Bladder microvascular endothelial cell (primary cell): Measurements from ENCODE around the gene ARID2. TPM values are rescaled to one million over a fixed set of nuclear protein-coding genes. Genes with fewer than 3 reads are reported as not detected.

Experiments used
- total RNA-seq: library from RNA; depleted of rRNA; stranded (reverse); fragments of >200 nt; gene quantifications from 2 replicates; pipeline ENCODE4 v1.2.3, GENCODE V29; 2014

The ARID2 gene
- total RNA-seq, result 8.1 and 26.5 TPM in 2 replicates

GRCh38 chr12:45729233-45730083, at the start of gene ARID2:
ARID2 (plus strand) TSS chr12:45729706; CDS start chr12:45729837, 131 bp downstream.

